ENCODE results near the gene EPB41L4A. TPM values are rescaled to one million over a fixed set of nuclear protein-coding genes. Genes with fewer than 3 reads are reported as not detected.

EPB41L4A gene
- total and polyA plus RNA-seq, 12 donors, result 4.2 to 26.3 (median 9.5) TPM

DNA sequence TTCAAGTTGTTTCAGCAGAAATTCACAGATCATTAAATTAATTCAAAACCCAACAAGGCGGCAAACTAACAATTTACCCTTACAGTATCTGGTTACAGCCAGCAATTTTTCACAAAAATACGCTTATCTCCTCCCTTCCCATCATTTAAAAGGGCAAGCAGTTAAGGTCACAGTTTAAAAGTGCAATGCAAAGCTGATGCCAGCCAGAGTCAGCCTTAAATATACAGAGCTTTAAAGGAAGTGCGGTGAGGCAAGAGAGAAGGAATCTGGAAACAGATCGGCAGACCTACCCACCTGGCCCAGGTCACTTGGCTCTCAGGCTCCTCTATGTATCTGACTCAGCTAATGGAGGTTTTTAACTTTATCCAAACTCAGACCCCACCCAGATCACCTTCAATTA lies 31.0 kb downstream of the EPB41L4A start:
- Histone ChIP-seq H3K27me3 (no peaks in the 10 kb centered on the region), H3K4me3 (no peak overlapping the region), H3K27ac (no peak overlapping the region), H3K36me3 (replicated peaks in 1 of 2) (no peaks in the 10 kb centered on the region), H3K9me3 (replicated peaks in 1 of 3) (no peaks in the 10 kb centered on the region), H3K4me1 (replicated peaks in 1 of 2) (no peaks in the 10 kb centered on the region)
- 69 to 74% (median 71%) methylated on average over 4 of the region's 4 CpGs for WGBS, 4 donors
- DNase-seq, result no peak
- intact Hi-C loops (cut with DNase I), result no loop called here
- no peak for TF ChIP-seq POLR2A (IDR thresholded peaks at IDR 0.05)

DNA sequence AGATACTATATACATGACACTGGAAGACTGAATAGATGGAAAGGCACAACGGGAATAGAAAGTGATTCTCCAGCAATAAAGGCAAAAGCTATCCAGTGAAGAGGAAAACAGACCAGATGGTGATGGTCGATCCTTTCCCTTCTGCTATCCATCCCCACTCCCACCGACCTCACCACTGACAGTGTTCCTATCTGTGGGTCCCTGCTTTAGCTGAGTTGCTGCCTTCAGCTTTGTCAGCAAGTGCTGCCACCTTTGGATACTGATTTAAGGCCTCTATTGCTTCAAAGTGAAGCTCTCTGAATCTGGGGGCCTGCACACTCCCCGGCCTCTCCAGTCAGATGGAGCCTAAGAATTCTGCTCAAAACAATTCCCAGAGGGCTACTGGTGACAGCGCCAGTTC lies 32.3 kb downstream of the EPB41L4A start:
- TF ChIP-seq, protein P1, sequence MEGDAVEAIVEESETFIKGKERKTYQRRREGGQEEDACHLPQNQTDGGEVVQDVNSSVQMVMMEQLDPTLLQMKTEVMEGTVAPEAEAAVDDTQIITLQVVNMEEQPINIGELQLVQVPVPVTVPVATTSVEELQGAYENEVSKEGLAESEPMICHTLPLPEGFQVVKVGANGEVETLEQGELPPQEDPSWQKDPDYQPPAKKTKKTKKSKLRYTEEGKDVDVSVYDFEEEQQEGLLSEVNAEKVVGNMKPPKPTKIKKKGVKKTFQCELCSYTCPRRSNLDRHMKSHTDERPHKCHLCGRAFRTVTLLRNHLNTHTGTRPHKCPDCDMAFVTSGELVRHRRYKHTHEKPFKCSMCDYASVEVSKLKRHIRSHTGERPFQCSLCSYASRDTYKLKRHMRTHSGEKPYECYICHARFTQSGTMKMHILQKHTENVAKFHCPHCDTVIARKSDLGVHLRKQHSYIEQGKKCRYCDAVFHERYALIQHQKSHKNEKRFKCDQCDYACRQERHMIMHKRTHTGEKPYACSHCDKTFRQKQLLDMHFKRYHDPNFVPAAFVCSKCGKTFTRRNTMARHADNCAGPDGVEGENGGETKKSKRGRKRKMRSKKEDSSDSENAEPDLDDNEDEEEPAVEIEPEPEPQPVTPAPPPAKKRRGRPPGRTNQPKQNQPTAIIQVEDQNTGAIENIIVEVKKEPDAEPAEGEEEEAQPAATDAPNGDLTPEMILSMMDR (IDR thresholded peaks at IDR 0.05), result no peak
- no peak for TF ChIP-seq POLR2A (IDR thresholded peaks at IDR 0.05)
- no peak overlapping the region for H3K27ac ChIP-seq
- intact Hi-C loops (cut with DNase I), result no loop called here
- WGBS, 4 donors, result 80 to 87% (median 83%) methylated on average over 5 of the region's 5 CpGs
- no peaks in the 10 kb centered on the region for H3K36me3 ChIP-seq (replicated peaks in 1 of 2)
- DNase-seq, result no peak
- no peaks in the 10 kb centered on the region for H3K27me3 ChIP-seq
- H3K4me1 ChIP-seq (replicated peaks in 1 of 2), result no peaks in the 10 kb centered on the region
- no peaks in the 10 kb centered on the region for H3K9me3 ChIP-seq (replicated peaks in 1 of 3)
- H3K4me3 ChIP-seq, result no peak overlapping the region

DNA sequence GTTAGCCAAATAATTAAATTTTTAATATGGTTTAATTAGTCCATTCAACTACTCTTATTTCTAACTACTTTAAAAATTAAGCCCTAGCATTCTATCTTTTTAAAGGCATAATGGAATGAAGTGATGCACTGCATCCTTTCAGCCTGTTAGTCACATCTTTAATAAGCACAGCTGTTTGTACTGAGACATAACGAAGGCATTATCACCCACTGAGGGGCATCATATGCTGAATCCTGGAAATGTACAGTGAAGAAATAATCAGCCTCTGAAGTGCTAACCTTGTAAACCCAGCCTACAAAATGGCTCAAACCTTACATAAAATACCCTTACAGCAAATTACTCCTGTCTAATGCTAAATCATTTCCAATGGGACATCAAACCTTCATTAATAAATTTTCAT lies 33.1 kb downstream of the EPB41L4A start:
- no peaks in the 10 kb centered on the region for H3K36me3 ChIP-seq (replicated peaks in 1 of 2)
- TF ChIP-seq POLR2A (IDR thresholded peaks at IDR 0.05), result no peak
- TF ChIP-seq, protein P1 (IDR thresholded peaks at IDR 0.05), result no peak
- H3K9me3 ChIP-seq (replicated peaks in 1 of 3), result no peaks in the 10 kb centered on the region
- no peak overlapping the region for H3K27ac ChIP-seq
- no peaks in the 10 kb centered on the region for H3K4me1 ChIP-seq (replicated peaks in 1 of 2)
- 90 to 96% (median 93%) methylated on average over 1 of the region's 1 CpG for WGBS, 4 donors
- no peak overlapping the region for H3K4me3 ChIP-seq
- no peak for DNase-seq
- H3K27me3 ChIP-seq, result no peaks in the 10 kb centered on the region
- intact Hi-C loops (cut with DNase I), result no loop called here

DNA sequence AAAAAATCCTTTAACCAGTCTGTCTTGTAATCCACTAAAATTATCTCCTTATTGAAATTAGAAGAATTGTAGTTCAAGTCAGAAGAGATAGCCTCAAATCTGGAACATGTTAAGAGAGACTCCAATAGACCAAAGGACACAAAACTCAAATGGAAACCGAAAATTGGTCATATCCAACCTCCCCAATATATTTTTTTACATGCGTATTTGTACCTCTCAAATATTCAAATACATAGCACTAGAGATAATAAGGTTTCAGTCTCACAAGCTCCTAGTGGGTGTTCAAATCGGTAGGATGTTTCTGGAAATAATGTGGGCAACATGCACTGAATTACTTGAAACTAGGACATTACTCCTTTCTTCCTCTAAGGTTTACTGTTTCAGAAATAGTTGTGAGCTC lies 33.5 kb downstream of the EPB41L4A start:
- no peak for TF ChIP-seq POLR2A (IDR thresholded peaks at IDR 0.05)
- Histone ChIP-seq H3K27ac (no peak overlapping the region), H3K4me1 (replicated peaks in 1 of 2) (no peaks in the 10 kb centered on the region), H3K4me3 (no peak overlapping the region), H3K36me3 (replicated peaks in 1 of 2) (no peaks in the 10 kb centered on the region), H3K9me3 (replicated peaks in 1 of 3) (no peaks in the 10 kb centered on the region), H3K27me3 (no peaks in the 10 kb centered on the region)
- WGBS, 4 donors, result 88 to 94% (median 90%) methylated on average over 3 of the region's 3 CpGs
- intact Hi-C loops (cut with DNase I), result no loop called here
- DNase-seq, result no peak

DNA sequence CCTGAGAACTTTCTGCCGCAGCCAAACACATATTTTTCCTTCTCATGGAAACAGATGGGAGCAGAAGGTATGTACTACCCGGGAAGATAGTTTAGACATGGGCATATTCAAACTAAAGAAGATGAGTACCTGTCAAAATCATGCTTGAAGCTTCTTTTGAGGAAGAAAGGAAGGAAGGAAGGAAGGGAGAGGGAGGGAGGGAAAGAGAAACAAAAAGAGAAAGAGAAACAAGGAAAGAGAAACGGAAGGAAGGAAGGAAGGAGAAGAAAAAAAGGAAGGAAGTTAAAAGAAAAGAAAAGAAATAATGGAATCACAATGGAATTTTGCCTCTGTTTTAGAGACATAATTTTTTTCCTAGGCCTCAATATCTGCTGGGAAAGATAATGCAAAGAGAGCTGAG lies 34.6 kb downstream of the EPB41L4A start:
- DNase-seq, result no peak
- Histone ChIP-seq H3K27me3 (no peaks in the 10 kb centered on the region), H3K27ac (no peak overlapping the region), H3K9me3 (replicated peaks in 1 of 3) (no peaks in the 10 kb centered on the region), H3K4me3 (no peak overlapping the region), H3K4me1 (replicated peaks in 1 of 2) (no peaks in the 10 kb centered on the region), H3K36me3 (replicated peaks in 1 of 2) (no peaks in the 10 kb centered on the region)
- TF ChIP-seq, protein P1 (IDR thresholded peaks at IDR 0.05), result no peak
- TF ChIP-seq POLR2A (IDR thresholded peaks at IDR 0.05), result no peak
- 80 to 91% (median 85%) methylated on average over 3 of the region's 3 CpGs for WGBS, 4 donors
- intact Hi-C loops (cut with DNase I), result no loop called here

All from adrenal gland (tissue), 12 donors.